IPS-18c (cell line): Measurements from ENCODE around the gene ANKRD1.
"Not testable (repeated sequence)": the region's sequence is repeated elsewhere in the genome, so short reads cannot be mapped to it uniquely, and the experiment has no call there.

Experiments
- H3K4me3 ChIP-seq: 2 replicates; pipeline ENCODE4 v1.7.0; 2013; ENCODE audit warnings: low read depth, mild to moderate bottlenecking, low read length, moderate library complexity; ENCODE audit not compliant: insufficient read depth
- H3K9me3 ChIP-seq: one replicate; pipeline ENCODE4 v1.6.1; 2013; ENCODE audit warnings: mild to moderate bottlenecking, low read length, moderate library complexity; ENCODE audit not compliant: control insufficient read depth, insufficient read depth

Gene ANKRD1

GRCh38 chr10:90917238-90917967 lies 3.5 kb downstream of the ANKRD1 start:
- Histone ChIP-seq H3K4me3 (no peak overlapping the region), H3K9me3 (no peaks in the 10 kb centered on the region)

GRCh38 chr10:90916392-90917237 lies 4.3 kb downstream of the ANKRD1 start:
- Histone ChIP-seq H3K9me3 (no peaks in the 10 kb centered on the region), H3K4me3 (no peak overlapping the region)

- no peak overlapping the region for H3K4me3 ChIP-seq
- no peaks in the 10 kb centered on the region for H3K9me3 ChIP-seq
Observed at GRCh38 chr10:90915766-90916075, 5.2 kb downstream of the ANKRD1 start.

- no peaks in the 10 kb centered on the region for H3K9me3 ChIP-seq
Observed at GRCh38 chr10:90914992-90915765, 5.7 kb downstream of the ANKRD1 start.

GRCh38 chr10:90913774-90914420 lies 7.0 kb downstream of the ANKRD1 start:
- Histone ChIP-seq H3K4me3 (no peak overlapping the region), H3K9me3 (no peaks in the 10 kb centered on the region)

More at GRCh38 chr10:90914992-90915765, 5.7 kb downstream of the ANKRD1 start:
- H3K4me3 ChIP-seq, result no peak overlapping the region

GRCh38 chr10:90912854-90913479 lies 7.9 kb downstream of the ANKRD1 start:
- Histone ChIP-seq H3K9me3 (no peaks in the 10 kb centered on the region), H3K4me3 (no peak overlapping the region)

- Histone ChIP-seq H3K9me3 (no peaks in the 10 kb centered on the region), H3K4me3 (no peak overlapping the region)
Observed at GRCh38 chr10:90912174-90912573, 8.7 kb downstream of the ANKRD1 start.

GRCh38 chr10:90911133-90912051 lies 9.5 kb downstream of the ANKRD1 start:
- Histone ChIP-seq H3K4me3 (no peak overlapping the region), H3K9me3 (no peaks in the 10 kb centered on the region)

GRCh38 chr10:90906596-90906995 lies 14.3 kb downstream of the ANKRD1 start:
- no peaks in the 10 kb centered on the region for H3K9me3 ChIP-seq
- H3K4me3 ChIP-seq, result no peak overlapping the region

GRCh38 chr10:90905925-90906324 lies 15.0 kb downstream of the ANKRD1 start:
- Histone ChIP-seq H3K4me3 (no peak overlapping the region), H3K9me3 (no peaks in the 10 kb centered on the region)

GRCh38 chr10:90896916-90897315 lies 24.0 kb downstream of the ANKRD1 start:
- not testable (repeated sequence) for H3K4me3 ChIP-seq, H3K9me3 ChIP-seq

- Histone ChIP-seq H3K9me3 (no peaks in the 10 kb centered on the region), H3K4me3 (no peak overlapping the region)
Observed at GRCh38 chr10:90893190-90893589, 27.7 kb downstream of the ANKRD1 start.

- Histone ChIP-seq H3K9me3 (no peaks in the 10 kb centered on the region), H3K4me3 (no peak overlapping the region)
Observed at GRCh38 chr10:90890347-90890746, 30.5 kb downstream of the ANKRD1 start.

- no peaks in the 10 kb centered on the region for H3K9me3 ChIP-seq
- no peak overlapping the region for H3K4me3 ChIP-seq
Observed at GRCh38 chr10:90889636-90890035, 31.3 kb downstream of the ANKRD1 start.

GRCh38 chr10:90888387-90888786 lies 32.5 kb downstream of the ANKRD1 start:
- Histone ChIP-seq H3K9me3 (no peaks in the 10 kb centered on the region), H3K4me3 (no peak overlapping the region)

GRCh38 chr10:90887555-90887954 lies 33.3 kb downstream of the ANKRD1 start:
- H3K4me3 ChIP-seq, result no peak overlapping the region

More at GRCh38 chr10:90887555-90887954, 33.3 kb downstream of the ANKRD1 start:
- H3K9me3 ChIP-seq, result no peaks in the 10 kb centered on the region
